NCI-H1105 treated with DMSO at 0.1 percent for 48 hours (cell line): ENCODE measurements around the gene KNDC1.

Source experiments
- DNase-seq: peaks from one replicate; lab custom pipeline; 2025; lab: John Stamatoyannopoulos, UW

The KNDC1 gene

DNA sequence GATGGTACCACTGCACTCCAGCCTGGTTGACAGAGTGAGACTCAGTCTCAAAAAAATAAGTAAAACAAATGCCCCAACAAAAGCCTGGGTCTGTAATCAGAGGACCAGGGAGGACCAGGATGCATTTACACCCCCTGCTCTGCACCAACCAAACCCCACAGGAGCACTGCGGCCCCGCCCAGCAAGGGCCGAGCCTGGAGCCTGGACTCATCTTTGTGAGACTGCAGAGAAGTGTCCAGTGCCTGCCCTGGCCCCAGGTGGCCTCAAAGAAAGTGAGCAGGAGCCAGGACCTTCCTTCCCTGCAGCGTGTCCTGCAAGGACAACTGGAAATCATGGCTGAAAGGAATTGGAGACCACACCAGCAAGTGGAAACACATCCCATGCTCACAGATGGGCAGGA, 31.6 kb downstream of the KNDC1 start:
- DNase-seq, result no peak

DNA sequence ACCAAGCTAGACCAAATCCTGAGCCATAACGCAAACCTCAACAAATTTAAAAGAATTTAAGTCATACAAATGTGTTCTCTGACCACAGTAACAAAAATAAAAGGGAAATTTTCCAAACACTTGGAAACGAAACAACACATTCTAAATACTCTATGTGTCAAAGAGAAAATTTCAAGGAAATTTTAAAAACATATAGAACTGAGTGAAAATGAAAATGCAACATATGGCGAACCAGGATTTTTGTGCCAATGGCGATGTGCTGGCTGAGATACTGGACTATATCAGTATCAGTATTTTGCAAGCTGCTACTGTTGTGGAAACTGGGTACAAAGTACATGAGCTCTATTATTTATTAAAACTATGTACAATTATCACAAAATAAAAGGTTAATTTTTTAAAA, 34.1 kb downstream of the KNDC1 start:
- DNase-seq, result no peak

DNA sequence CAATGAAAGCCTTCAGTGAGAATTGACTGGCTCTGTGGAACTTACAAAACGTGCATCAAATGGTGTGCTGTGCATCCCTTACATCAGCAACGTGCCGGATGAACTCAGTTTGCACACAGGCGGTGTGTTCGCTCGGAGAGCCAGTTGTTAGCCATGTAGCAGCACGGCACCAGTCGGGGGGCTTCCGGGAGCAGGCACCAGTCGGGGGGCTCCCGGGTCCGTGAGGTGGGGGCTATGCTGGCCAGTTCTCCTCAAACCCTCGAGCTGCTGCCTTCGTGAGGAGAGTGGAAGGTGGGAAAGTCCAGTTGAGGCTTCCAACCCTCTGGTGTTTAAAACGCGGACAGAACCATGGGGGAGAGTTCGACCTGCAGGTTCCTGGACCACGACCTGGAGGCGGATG, 35.1 kb downstream of the KNDC1 start:
- no peak for DNase-seq

DNA sequence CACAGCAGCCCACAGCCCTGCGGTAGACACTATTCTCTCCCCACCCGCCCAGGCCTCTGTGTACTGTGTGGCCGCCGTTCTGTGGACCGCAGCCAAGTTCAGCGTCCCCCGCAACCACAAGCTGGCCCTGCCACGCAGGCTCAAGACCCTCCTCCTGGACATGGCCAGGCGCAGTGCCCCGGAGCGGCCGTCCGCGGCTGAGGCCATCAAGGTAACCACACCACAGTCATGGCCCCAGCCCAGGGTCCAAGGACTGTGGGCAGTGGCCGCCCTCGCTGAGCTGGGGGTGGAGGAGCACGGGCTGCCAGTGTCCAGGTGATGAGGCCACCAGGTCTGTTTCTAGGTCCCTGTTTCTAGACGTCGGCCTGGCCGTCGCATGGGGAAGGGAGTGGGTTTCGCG, 35.6 kb downstream of the KNDC1 start:
- DNase-seq, result no peak

DNA sequence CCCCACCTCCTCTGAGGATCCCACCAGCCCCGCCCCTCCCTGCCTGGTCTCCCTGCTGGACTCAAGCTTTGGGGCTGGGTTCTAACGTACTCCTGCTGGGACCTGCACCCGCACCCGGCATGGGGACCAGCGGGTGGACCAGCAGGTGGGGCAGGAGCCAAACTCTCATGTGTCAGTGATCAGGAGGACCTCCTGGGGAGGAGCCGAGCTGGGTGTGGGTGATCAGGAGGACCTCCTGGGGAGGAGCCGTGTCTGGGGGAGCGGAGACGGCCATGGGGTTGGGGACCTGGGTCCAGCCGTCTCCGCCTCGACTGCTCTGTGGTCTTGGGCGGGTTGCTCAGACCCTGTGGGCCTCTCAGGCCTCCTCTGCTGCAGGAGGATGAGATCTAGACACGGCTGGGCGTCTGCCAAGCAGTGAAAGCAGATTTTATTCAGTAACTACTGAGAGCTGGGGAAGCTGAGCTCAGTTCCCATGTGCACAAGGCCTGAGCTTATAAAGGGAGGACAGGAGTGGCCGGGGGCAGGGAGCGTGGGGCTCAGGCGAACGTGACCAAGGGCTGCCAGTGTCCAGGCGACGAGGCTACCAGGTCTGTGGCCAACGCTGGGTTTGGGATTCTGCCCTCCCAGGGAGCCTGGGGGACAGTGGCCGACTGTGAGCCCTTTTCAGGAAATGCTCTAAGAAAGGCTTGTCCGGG, 36.3 kb downstream of the KNDC1 start:
- DNase-seq, result no peak

DNA sequence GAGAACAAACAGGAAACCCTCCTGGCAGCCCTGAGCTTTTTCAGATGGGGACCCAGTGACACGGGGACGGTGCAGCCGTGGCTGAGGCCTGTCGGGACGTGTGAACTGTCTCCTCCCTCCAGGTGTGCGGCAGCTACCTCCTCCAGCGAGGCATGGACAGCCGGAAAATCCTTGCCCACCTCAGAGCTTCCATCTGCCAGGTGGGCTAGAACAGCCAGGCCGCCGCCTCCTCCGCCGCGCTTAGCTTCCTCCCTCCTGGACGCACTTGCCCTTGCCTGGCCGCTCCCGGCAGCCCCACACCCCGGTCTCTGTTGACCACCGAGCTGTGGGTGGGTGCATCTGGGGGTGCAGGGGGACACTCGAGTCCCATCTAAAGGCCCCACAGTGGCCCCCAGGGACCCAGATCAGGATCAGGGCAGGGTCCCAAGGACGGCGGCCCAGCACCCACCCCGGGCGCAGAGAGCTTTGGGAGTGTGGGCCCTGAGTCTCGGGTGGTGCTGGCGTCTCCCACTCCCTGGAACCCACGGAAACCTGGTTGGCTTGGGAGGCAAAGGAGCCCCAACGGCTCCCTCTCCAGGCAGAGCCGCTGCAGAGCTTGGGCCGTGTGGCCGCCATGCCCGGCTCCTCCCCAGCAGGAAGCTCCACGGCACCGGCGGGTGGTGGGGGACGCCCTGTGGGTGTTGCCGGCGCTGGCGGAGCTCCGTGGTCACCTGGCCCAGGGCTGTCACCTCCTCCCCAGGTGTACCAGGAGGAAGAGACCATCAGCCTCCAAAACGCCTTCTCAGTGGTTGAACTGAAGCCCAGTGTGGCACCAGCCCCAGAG, 37.1 kb downstream of the KNDC1 start:
- no peak for DNase-seq

DNA sequence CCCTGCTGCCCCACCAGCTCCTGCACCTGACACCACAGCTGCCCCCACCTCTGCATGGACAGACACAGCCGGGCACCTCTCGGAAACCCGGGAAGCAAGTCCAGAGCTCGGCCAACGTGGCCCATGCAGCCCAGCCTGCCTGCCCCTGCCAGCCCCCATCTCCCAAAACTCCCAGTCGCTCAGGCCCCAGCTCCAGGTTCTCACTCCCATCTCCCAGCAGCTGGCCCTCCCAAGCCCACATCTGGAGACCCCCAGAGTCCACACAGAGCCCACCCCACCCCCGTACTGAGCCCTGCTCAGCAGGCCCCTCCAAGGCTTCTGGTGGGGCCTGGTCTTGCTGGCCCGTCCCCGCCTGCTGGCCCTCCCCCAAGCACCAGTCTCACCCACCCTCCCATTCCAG, 37.8 kb downstream of the KNDC1 start:
- no peak for DNase-seq

DNA sequence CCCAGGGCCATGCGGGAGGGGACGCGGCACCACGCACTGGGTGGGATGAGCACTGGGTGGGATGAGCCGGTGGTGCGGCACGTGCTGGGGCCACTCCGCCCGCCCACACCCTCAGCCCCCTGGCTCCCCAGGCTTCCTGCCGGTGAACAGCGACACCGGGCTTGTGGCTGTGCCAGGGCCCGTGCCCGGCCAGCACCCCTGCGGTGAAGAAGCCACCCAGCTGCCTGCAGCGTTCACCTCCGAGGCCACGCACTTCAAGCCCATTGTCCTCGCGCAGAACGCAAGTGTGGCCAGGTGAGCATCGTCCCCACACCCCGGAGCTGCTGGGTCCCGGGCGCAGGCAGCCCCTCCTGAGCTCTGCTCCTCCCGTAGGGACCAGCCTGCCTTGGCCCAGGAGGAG, 38.2 kb downstream of the KNDC1 start:
- no peak for DNase-seq

DNA sequence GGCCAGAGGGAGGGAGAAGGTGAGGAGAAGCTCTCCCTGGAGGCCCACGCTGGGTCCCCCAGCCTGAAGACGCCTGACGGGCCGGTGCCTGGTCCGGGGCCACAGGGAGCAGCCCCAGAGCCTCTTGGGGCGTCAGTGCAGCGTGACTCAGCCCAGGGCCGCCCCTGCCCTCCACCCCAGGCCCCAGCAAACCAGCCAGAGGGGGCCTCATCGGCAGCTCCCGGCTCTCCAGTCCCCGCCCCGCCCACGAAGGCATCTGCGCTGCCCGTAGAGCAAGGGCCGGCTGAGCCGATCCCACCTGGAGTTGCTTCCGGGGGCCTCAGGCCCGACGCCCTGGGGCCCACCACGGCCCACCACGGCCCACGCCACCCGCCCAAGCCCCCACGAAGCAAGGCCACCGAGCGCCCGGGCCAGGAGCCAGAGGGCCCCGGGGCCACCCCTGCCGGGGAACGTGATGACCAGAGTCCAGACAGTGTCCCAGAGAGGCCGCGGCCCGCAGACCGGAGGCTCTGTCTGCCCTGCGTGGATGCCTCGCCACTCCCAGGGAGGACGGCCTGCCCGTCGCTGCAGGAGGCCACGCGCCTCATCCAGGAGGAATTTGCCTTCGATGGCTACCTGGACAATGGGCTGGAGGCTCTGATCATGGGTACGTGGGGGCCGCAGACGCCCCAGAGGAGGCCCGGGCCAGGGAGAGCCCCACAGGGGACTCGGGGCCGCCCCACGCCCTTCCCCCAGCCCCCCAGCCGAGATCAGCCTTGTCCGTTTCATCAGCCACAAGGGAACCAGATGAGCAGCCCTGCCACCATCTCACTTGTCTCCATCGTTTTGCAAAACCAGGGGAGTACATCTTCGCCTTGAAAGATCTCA, 38.8 kb downstream of the KNDC1 start:
- DNase-seq, result no peak

DNA sequence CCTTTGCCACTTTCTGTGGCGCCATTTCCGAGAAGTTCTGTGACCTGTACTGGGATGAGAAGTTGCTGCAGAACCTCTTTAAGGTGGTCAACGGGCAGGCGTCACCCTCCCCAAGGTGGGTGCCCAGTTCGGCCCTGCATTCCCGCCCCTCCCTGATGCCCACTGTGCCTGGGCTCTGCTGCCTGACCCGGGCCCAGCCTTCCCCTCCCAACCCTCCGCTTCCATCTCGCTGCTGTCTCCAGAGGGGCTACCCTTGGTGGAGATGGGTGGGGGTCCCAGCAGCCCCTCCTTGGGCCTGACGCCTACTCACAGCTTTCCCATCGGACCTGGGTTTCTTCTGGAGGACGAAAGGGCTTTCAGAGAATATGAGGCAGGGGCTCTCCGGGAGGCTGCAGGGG, 39.5 kb downstream of the KNDC1 start:
- no peak for DNase-seq

DNA sequence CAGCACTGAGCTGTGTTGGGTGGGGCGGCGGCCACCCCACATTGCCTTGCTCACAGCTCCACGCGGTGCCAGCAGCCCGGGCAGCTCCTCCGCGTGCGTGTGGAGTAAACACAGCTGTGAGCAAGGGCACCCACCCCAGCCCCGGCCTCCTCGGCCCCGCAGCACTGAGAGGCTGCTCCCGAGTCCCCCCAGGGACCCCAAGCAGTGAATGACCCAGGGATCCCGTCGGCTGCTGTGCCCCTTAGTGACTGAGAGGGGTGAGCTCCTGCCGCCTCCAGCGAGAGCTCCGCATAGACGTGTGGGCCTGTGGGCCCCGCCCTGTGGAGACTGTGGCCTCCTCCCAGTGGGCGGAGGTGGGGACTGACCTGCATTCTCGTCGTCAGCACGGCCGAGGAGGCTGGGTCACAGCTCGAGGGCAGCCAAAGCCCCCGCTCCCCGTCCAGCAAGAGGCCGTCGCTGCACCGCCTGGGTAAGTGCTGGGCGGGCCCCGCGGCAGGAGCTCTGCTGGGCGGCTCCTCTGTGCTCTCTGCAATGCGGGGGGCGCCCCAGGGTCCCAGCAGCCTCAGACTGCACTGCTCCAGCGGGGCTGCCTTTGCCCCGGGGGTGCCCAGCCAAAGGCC, 40.1 kb downstream of the KNDC1 start:
- no peak for DNase-seq

DNA sequence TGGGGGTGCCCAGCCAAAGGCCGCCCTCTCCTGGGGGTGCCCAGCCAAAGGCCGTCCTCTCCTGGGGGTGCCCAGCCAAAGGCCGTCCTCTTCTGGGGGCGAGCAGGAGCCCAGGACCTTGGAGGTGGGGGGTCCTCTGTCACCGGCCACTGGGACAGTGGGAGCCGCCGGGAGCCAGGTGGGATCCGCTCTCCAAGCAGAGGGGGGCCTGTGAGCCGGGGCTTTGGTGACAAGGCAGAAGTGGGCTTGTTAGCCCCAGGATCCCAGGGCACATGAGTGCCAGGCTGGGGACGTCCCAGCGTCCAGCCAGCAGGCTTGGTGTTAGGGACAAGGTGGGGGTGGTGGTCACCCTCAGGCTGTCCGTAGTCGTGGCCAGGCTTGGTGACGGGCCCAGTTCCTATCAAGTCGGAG, 40.6 kb downstream of the KNDC1 start:
- no peak for DNase-seq

DNA sequence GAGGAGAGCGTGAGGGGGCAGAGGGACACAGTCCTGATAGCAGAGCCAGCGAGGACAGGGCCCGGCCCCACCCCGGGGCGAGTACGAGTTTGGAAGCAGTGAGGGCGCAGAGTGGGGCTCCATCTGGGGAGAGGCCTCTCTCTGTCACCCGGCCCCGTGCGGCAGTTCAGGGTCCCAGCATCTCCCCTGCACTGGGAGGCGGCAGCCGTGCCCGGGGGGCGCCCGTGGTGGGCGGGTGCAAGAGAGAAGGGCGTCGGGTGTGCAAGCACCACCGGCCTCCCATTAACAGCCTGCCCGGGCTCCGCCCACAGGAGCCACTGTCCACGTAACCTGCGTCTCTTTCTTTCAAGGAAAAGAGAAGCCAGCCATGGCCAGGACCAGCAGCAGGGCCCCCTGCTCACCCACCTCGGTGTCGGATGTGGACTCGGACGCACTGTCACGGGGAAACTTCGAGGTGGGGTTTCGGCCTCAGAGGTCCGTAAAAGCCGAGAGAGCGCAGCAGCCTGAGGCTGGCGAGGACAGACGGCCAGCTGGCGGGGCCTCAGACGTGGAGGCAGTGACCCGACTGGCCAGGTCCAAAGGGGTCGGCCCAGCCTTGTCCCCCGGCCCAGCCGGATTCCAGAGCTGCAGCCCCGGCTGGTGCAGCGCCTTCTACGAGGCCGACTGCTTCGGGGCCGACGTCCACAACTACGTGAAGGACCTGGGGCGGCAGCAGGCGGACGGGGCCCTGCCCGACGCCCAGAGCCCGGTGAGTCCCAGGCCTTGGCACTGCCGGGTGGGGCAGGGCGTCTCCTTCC, 41.3 kb downstream of the KNDC1 start:
- no peak for DNase-seq

DNA sequence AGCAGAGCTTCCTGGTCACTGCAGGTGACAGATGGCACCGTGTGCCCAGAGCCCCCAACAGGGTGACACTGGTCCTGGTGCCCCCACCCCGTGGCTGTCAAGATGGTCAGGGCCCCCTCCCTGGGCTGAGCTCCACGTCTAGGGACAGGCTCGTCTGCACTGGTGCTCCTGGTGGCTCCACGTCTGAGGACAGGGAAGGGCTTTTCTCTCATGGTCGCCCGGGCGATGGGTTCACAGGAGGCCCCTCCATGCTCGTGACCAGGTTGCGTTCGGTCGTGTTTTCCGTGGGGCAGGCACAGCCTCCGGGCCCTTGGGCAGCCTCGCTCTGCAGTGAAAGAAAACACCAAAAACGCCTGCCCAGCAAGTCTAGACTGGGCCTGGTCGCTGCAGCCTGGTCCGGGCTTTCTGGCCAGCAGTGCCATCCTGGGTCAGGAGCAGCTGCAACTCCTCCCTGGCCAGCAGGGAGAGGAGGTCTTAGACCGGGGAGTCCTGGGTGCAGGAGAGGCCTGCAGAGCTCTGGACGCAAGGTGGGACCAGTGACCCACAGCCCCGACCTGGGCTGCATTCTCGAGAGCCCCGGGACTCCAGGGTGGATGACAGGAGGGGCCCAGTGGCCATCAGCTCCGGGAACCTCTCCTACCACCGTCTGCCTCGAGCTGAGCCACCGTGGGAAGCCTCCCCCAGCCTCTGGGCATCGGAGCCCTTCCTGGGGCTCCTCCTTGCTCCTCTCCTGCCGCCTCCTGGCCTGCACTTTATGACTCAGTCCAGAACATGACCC, 42.1 kb downstream of the KNDC1 start:
- DNase-seq, result no peak

DNA sequence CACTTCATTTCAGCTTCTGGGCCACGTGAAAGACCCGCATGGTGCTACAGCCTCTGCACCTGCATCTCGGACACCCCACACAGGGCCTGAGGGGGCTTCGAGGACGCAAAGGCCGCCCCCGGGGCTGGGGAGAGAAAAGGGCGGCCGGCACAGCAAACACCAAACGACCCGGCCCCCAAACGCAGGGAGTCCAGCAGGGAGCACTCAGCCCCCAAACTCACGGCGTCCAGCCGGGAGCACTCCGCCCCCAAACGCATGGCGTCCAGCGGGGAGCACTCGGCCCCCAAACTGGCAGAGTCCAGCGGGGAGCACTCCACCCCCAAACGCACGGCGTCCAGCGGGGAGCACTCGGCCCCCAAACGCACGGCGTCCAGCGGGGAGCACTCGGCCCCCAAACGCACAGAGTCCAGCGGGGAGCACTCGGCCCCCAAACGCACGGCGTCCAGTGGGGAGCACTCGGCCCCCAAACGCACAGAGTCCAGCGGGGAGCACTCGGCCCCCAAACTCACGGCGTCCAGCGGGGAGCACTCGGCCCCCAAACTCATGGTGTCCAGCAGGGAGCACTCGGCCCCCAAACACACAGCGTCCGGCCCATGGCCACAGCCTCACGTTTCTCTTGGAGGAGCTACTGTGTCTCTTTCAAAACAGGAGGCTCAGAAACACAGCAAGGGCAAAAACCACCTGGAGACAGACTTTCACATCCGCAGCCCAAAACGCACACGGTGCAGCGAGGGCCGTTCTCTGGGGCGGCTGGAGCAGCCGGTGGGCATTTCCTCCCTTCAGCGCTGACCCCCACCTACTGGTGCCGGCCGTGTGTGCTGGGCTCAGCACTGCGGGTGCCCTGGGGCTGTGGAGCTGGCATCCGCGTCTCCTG, 43.0 kb downstream of the KNDC1 start:
- DNase-seq, result no peak

DNA sequence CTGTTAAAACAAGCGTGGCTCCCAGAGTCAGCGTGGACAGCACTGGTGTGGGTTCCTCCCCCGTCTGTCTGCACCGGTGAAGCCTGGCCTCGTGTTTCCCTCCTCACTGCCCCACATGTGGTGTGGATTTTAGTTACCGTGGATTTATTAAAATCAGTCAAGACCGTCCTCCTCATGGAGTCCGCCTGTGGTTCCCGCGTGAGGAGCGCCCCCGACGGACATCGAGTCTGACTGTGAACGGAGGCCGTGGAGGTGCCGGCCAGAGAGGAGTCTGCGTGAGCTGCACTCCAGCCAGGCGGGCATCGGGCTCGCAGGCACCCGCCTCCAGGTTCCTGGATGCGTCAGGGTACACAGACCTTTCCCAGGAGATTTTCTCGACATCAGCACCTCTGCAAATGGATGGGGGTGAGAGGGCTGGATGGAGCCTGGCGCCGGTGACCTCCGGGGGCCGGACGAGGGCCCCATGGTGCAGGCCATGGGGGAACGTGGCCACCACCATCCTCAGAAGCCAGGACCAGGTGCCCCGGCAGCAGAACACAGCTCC, 43.7 kb downstream of the KNDC1 start:
- no peak for DNase-seq

DNA sequence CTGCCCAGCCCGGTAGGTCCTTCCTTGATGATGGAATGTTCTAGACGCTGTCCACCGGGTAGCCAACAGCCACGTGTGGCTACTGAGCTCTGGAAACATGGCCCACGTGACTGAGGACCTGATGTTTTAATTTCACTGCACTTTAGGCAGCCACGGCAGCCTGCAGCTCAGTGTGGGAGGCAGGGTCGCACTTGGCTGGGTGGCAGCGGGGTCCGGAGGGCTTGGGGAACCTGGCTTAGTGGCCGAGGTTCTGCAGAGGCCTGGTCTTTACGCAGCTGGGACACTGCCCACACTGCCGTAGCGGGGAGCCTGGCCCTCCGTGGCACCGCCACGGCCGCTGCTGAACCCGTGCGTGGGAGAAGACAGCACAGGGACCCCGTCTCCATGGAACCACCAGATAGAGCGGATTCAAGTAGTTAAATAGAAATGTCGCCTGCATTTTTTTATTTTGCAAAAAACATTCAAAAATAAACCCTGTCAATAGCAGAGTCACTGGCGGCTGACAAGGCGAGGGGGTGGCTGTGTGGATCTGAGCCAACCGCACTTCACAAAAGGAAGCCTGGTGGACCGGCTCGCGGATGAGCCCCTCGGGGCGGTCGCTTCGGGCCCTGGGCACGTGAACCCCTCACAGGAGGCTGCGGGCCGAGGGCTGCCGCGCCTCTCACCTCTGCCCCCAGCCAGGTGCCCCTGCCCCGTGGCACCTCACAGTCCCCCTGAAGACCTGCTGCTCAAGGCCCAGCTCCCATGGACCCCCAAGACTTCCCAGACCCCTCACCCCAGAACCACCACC, 44.4 kb downstream of the KNDC1 start:
- DNase-seq, result no peak

DNA sequence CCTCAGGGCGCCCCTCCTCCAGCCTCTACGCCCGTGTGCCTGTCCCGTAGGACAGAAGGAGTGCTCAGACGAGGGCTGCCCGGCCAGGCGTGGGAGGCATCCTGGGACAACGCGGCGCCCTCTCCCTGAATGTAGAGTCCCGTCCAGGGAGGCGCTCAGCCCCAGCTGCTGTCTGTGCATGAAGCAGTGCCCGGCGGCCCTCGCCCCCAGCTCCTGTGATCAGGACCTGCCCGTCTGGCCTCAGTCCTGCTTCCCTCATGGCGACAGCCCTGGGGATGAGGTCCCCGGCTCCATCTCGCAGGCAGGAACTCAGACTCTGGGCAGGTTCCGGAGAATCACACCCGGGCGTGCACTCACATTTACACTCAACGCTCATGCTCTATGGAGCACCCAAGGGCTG, 45.1 kb downstream of the KNDC1 start:
- DNase-seq, result no peak
